NK-92 (cell line): ENCODE results near the gene APBB1IP.
"Not testable (repeated sequence)": the region's sequence is repeated elsewhere in the genome, so short reads cannot be mapped to it uniquely, and the experiment has no call there.

Experiments
- DNase-seq: peaks from one replicate; lab custom pipeline; 2025; ENCODE audit not compliant: unreplicated experiment; lab: John Stamatoyannopoulos, UW

Gene APBB1IP

GRCh38 chr10:26437637-26438461 lies at the start of gene APBB1IP:
TSS of gene APBB1IP (plus strand) at chr10:26438341. CDS start at chr10:26492327, 53,986 bp downstream.
- no peak for DNase-seq

GRCh38 chr10:26389533-26389932 lies 48.6 kb upstream of the APBB1IP start:
- no peak for DNase-seq

GRCh38 chr10:26391701-26392695 lies 46.1 kb upstream of the APBB1IP start:
- no peak for DNase-seq

- not testable (repeated sequence) for DNase-seq
Observed at GRCh38 chr10:26398353-26398752, 39.8 kb upstream of the APBB1IP start.

GRCh38 chr10:26407406-26407969 lies 30.7 kb upstream of the APBB1IP start:
- no peak for DNase-seq

- DNase-seq, result no peak
Observed at GRCh38 chr10:26408858-26409494, 29.2 kb upstream of the APBB1IP start.

- no peak for DNase-seq
Observed at GRCh38 chr10:26410356-26410755, 27.8 kb upstream of the APBB1IP start.

- DNase-seq, result no peak
Observed at GRCh38 chr10:26412932-26413331, 25.2 kb upstream of the APBB1IP start.

- no peak for DNase-seq
Observed at GRCh38 chr10:26413375-26413774, 24.8 kb upstream of the APBB1IP start.

GRCh38 chr10:26417136-26417535 lies 21.0 kb upstream of the APBB1IP start:
- no peak for DNase-seq

GRCh38 chr10:26422977-26423376 lies 15.2 kb upstream of the APBB1IP start:
- no peak for DNase-seq

GRCh38 chr10:26423722-26424121 lies 14.4 kb upstream of the APBB1IP start:
- DNase-seq, result no peak

- DNase-seq, result no peak
Observed at GRCh38 chr10:26430641-26431163, 7.4 kb upstream of the APBB1IP start.

- DNase-seq, result no peak
Observed at GRCh38 chr10:26432938-26433337, 5.2 kb upstream of the APBB1IP start.

GRCh38 chr10:26435852-26436251 lies 2.3 kb upstream of the APBB1IP start:
- DNase-seq, result no peak

GRCh38 chr10:26436848-26437247 lies 1.3 kb upstream of the APBB1IP start:
- DNase-seq, result no peak

GRCh38 chr10:26438534-26439341 lies 597 bp downstream of the APBB1IP start:
- DNase-seq, result no peak

- no peak for DNase-seq
Observed at GRCh38 chr10:26439406-26440087, 1.4 kb downstream of the APBB1IP start.

- no peak for DNase-seq
Observed at GRCh38 chr10:26440088-26440470, 1.9 kb downstream of the APBB1IP start.
